Panc1 (cell line): ENCODE results near the gene KDM1B. TPM values are rescaled to one million over a fixed set of nuclear protein-coding genes. Genes with fewer than 3 reads are reported as not detected.

ENCODE experiments used
- ATAC-seq: fragments of 200-7000 bp; cut with Tn5 transposase; 2 replicates; pipeline ENCODE4 v1.9.1; 2020; ENCODE audit warnings: mild to moderate bottlenecking, moderate library complexity
- BruUV-seq: library from RNA; stranded (reverse); fragments of 400-500 nt; replicated peaks from 2 replicates; lab custom pipeline; 2021; lab: Mats Ljungman, UMichigan
- CTCF ChIA-PET: fragments of 300-600 bp; sonication (Branson Sonifier 250); formaldehyde crosslinking; loops from one replicate; lab custom pipeline; 2022; ENCODE audit warnings: antibody characterized with exemption; lab: Charles Lee
- POLR2A ChIA-PET: fragments of 300-600 bp; sonication (Branson Sonifier 250); formaldehyde crosslinking; loops from one replicate; lab custom pipeline; 2022; ENCODE audit warnings: antibody characterized with exemption; lab: Charles Lee
- DNase-seq: peaks from one replicate; pipeline ENCODE4 v3.0.0-alpha.2; 2010; ENCODE audit warnings: low read depth, low spot score
- H3K27ac ChIP-seq: 2 replicates; pipeline ENCODE4 v1.5.1; 2011; ENCODE audit warnings: mild to moderate bottlenecking, low read length, inconsistent platforms
- H3K27me3 ChIP-seq: fragments of 200-500 bp; sonication (Bioruptor generic); 2 replicates; pipeline ENCODE4 v1.6.0; 2014; ENCODE audit warnings: low read length, inconsistent platforms; ENCODE audit not compliant: control insufficient read depth, insufficient read depth
- H3K36me3 ChIP-seq: fragments of 200-500 bp; sonication (Bioruptor generic); 2 replicates; pipeline ENCODE4 v1.5.1; 2014; ENCODE audit warnings: inconsistent platforms, mild to moderate bottlenecking, low read length, moderate library complexity; ENCODE audit not compliant: control insufficient read depth, insufficient read depth
- H3K4me1 ChIP-seq: 2 replicates; pipeline ENCODE4 v1.5.1; 2011; ENCODE audit warnings: inconsistent platforms, mild to moderate bottlenecking, low read length, moderate library complexity; ENCODE audit not compliant: control insufficient read depth, insufficient read depth
- H3K4me3 ChIP-seq, 2 experiments: 2 replicates each; pipeline ENCODE4 v1.5.1; 2011 to 2012; ENCODE audit warnings: low read depth in 2 of 2, low read length in 2 of 2, mild to moderate bottlenecking in 2 of 2, inconsistent platforms in 1 of 2, moderate library complexity in 1 of 2
- H3K9me3 ChIP-seq: fragments of 200-500 bp; sonication (Bioruptor generic); 2 replicates; pipeline ENCODE4 v1.5.1; 2014; ENCODE audit warnings: low read depth, mild to moderate bottlenecking, inconsistent platforms, low read length, moderate library complexity; ENCODE audit not compliant: control insufficient read depth, insufficient read depth
- POLR2AphosphoS5 ChIP-seq: IDR thresholded peaks from 2 replicates; pipeline ENCODE4 v1.6.1; 2012; ENCODE audit warnings: mild to moderate bottlenecking, low read depth, low read length, moderate library complexity
- SIN3A ChIP-seq: IDR thresholded peaks from 2 replicates; pipeline ENCODE4 v1.6.1; 2012; ENCODE audit warnings: low read depth, mild to moderate bottlenecking, low read length, moderate library complexity, borderline replicate concordance; ENCODE audit not compliant: insufficient read depth
- TCF7L2 ChIP-seq: IDR thresholded peaks from 2 replicates; pipeline ENCODE4 v1.6.1; 2011; ENCODE audit warnings: mild to moderate bottlenecking, low read depth, low read length, inconsistent platforms
- in situ Hi-C: cut with HindIII; loops from 2 replicates; pipeline ENCODE4 v1.10.0; 2016; ENCODE audit warnings: low sequenced_read_pairs, low pct_unique_long_range_greater_than_20kb
- intact Hi-C: fragments of 100-400 bp; cut with micrococcal nuclease; formaldehyde crosslinking; loops from one replicate; pipeline ENCODE4 v1.10.0; 2022; ENCODE audit not compliant: unreplicated experiment
- total RNA-seq: library from RNA; stranded (reverse); gene quantifications from one replicate; pipeline ENCODE4 v1.2.1, GENCODE V29; 2021; ENCODE audit not compliant: unreplicated experiment
- TF ChIP-seq, protein P1 (sequence below), 2 experiments: IDR thresholded peaks; 2 replicates each; pipeline ENCODE4 v1.6.1; 2011 to 2012; ENCODE audit warnings: low read depth in 2 of 2, control low read depth in 1 of 2, low read length in 1 of 2, mild to moderate bottlenecking in 1 of 2, moderate library complexity in 1 of 2; ENCODE audit not compliant: insufficient read depth in 1 of 2
- TF ChIP-seq, protein P2 (sequence below): fragments of 450-650 bp; IDR thresholded peaks from 2 replicates; pipeline ENCODE4 v1.5.1; 2017; ENCODE audit warnings: mild to moderate bottlenecking

KDM1B gene
- total RNA-seq, 1 experiment from 2014 or later = 27.1 TPM

DNA sequence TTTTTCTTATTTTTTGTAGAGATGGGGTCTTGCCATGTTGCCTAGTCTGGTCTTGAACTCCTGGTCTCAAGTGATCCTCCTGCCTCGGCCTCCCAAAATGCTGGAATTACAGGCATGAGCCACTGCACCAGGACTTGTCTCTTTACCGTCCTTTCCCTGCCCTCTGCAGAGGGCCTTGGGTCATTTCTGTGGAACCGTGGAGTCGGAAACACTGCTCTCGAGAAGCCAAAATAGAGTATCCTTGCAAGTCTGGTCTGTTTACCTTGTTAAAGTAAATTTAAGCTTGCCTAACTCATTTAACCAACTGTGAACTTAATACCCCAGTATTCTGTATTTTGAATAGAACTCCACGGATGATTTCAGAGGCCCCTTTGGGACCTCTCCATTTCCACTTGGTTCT is 51.4 kb downstream of the KDM1B start:
- H3K9me3 ChIP-seq = no peaks in the 10 kb centered on the region
- POLR2A ChIA-PET = interaction anchor here (0.6 kb wide), 1 partner anchor 71 kb away, joined by 9 read pairs; no protein-coding TSS in a partner anchor
- BruUV-seq = no TSS peak
- no peaks in the 10 kb centered on the region for H3K36me3 ChIP-seq
- CTCF ChIA-PET = no interaction called here
- in situ Hi-C loops = no loop called here
- no peak for TF ChIP-seq SIN3A
- TF ChIP-seq, protein P1, sequence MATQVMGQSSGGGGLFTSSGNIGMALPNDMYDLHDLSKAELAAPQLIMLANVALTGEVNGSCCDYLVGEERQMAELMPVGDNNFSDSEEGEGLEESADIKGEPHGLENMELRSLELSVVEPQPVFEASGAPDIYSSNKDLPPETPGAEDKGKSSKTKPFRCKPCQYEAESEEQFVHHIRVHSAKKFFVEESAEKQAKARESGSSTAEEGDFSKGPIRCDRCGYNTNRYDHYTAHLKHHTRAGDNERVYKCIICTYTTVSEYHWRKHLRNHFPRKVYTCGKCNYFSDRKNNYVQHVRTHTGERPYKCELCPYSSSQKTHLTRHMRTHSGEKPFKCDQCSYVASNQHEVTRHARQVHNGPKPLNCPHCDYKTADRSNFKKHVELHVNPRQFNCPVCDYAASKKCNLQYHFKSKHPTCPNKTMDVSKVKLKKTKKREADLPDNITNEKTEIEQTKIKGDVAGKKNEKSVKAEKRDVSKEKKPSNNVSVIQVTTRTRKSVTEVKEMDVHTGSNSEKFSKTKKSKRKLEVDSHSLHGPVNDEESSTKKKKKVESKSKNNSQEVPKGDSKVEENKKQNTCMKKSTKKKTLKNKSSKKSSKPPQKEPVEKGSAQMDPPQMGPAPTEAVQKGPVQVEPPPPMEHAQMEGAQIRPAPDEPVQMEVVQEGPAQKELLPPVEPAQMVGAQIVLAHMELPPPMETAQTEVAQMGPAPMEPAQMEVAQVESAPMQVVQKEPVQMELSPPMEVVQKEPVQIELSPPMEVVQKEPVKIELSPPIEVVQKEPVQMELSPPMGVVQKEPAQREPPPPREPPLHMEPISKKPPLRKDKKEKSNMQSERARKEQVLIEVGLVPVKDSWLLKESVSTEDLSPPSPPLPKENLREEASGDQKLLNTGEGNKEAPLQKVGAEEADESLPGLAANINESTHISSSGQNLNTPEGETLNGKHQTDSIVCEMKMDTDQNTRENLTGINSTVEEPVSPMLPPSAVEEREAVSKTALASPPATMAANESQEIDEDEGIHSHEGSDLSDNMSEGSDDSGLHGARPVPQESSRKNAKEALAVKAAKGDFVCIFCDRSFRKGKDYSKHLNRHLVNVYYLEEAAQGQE (IDR thresholded peaks at IDR 0.05; ENCODE audit: insufficient read depth in 1 of 2, low read depth in 2 of 2, low read length in 1 of 2) = no peak
- DNase-seq (no peak), ATAC-seq (no peak)
- H3K4me3 ChIP-seq = no peak overlapping the region
- intact Hi-C loops = no loop called here
- H3K4me1 ChIP-seq = no peaks in the 10 kb centered on the region
- H3K27me3 ChIP-seq = no peaks in the 10 kb centered on the region
- H3K27ac ChIP-seq = no peak overlapping the region

GRCh38 chr6:18207438-18207837 is 52.2 kb downstream of the KDM1B start:
- H3K27ac ChIP-seq = no peak overlapping the region
- DNase-seq = no peak
- H3K4me3 ChIP-seq = no peak overlapping the region
- CTCF ChIA-PET = no interaction called here
- BruUV-seq = no TSS peak
- H3K9me3 ChIP-seq = no peaks in the 10 kb centered on the region
- in situ Hi-C loops (no loop called here), intact Hi-C loops (no loop called here)
- H3K27me3 ChIP-seq = no peaks in the 10 kb centered on the region
- no peaks in the 10 kb centered on the region for H3K4me1 ChIP-seq
- ATAC-seq = no peak
- POLR2A ChIA-PET = no interaction called here
- TF ChIP-seq POLR2AphosphoS5 = no peak
- no peak for TF ChIP-seq SIN3A
- TF ChIP-seq TCF7L2 = no peak
- TF ChIP-seq, protein P2, sequence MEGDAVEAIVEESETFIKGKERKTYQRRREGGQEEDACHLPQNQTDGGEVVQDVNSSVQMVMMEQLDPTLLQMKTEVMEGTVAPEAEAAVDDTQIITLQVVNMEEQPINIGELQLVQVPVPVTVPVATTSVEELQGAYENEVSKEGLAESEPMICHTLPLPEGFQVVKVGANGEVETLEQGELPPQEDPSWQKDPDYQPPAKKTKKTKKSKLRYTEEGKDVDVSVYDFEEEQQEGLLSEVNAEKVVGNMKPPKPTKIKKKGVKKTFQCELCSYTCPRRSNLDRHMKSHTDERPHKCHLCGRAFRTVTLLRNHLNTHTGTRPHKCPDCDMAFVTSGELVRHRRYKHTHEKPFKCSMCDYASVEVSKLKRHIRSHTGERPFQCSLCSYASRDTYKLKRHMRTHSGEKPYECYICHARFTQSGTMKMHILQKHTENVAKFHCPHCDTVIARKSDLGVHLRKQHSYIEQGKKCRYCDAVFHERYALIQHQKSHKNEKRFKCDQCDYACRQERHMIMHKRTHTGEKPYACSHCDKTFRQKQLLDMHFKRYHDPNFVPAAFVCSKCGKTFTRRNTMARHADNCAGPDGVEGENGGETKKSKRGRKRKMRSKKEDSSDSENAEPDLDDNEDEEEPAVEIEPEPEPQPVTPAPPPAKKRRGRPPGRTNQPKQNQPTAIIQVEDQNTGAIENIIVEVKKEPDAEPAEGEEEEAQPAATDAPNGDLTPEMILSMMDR = no peak
- TF ChIP-seq, protein P1 (IDR thresholded peaks at IDR 0.05; ENCODE audit: insufficient read depth in 1 of 2, low read depth in 2 of 2, low read length in 1 of 2) = no peak
- H3K36me3 ChIP-seq = no peaks in the 10 kb centered on the region
